H1 (cell line): Measurements from ENCODE around the gene MYH9. TPM values are rescaled to one million over a fixed set of nuclear protein-coding genes. Genes with fewer than 3 reads are reported as not detected.

Experiments
- CTCF ChIA-PET: fragments of 300-600 bp; sonication (Branson Sonifier 250); formaldehyde crosslinking; loops from one replicate; lab custom pipeline; 2021; ENCODE audit not compliant: partially characterized antibody; lab: Charles Lee
- POLR2A ChIA-PET: fragments of 300-600 bp; sonication (Branson Sonifier 250); formaldehyde crosslinking; loops from one replicate; lab custom pipeline; 2021; ENCODE audit warnings: inconsistent platforms; ENCODE audit not compliant: partially characterized antibody; lab: Charles Lee
- DNase-seq, 2 experiments: peaks; one replicate each; pipeline versions ENCODE4 v3.0.0 to v3.0.0-alpha.2; 2010 to 2022; ENCODE audit warnings: low spot score in 2 of 2, low read depth in 1 of 2, mixed read lengths in 1 of 2
- FAIRE-seq: peaks from 2 replicates; lab custom pipeline; 2011; peaks lifted over from hg19 to GRCh38; lab: Jason Lieb, UNC
- H2AFZ ChIP-seq: 2 replicates; pipeline ENCODE4 v1.8.1; 2012; ENCODE audit warnings: low read length, inconsistent platforms
- H2AK5ac ChIP-seq: 2 replicates; pipeline ENCODE4 v1.6.1; 2013; ENCODE audit warnings: low read depth, low read length
- H2BK120ac ChIP-seq: replicated peaks from 2 replicates; pipeline ENCODE3; 2013; ENCODE audit warnings: low read depth, low read length, inconsistent platforms
- H2BK12ac ChIP-seq: 2 replicates; pipeline ENCODE4 v1.6.1; 2013; ENCODE audit warnings: low read depth, low read length
- H2BK15ac ChIP-seq: 2 replicates; pipeline ENCODE4 v1.6.1; 2013; ENCODE audit warnings: low read length
- H2BK20ac ChIP-seq: 2 replicates; pipeline ENCODE4 v1.6.1; 2013; ENCODE audit warnings: low read length
- H2BK5ac ChIP-seq: 2 replicates; pipeline ENCODE4 v1.6.1; 2013; ENCODE audit warnings: low read depth, low read length
- H3K14ac ChIP-seq: 2 replicates; pipeline ENCODE4 v1.6.1; 2013; ENCODE audit warnings: inconsistent platforms; ENCODE audit not compliant: insufficient read length
- H3K18ac ChIP-seq: 2 replicates; pipeline ENCODE4 v1.6.1; 2013; ENCODE audit warnings: low read length; ENCODE audit errors: extremely low read depth
- H3K23ac ChIP-seq: 2 replicates; pipeline ENCODE4 v1.6.1; 2013; ENCODE audit warnings: inconsistent platforms; ENCODE audit not compliant: insufficient read length
- H3K23me2 ChIP-seq: 2 replicates; pipeline ENCODE4 v1.6.1; 2013; ENCODE audit warnings: low read depth, low read length
- H3K27ac ChIP-seq: 2 replicates; pipeline ENCODE4 v1.6.1; 2011; ENCODE audit warnings: low read depth, low read length, inconsistent platforms
- H3K27me3 ChIP-seq, 4 experiments: replicated peaks in 1 of 4; 1 replicate in 1 of 4; 2 replicates in 3 of 4; pipeline versions ENCODE4 v1.6.1 to v1.8.1; 2011 to 2013; ENCODE audit warnings: low read length in 3 of 4, mild to moderate bottlenecking in 3 of 4, inconsistent platforms in 2 of 4, mixed read lengths in 2 of 4, moderate library complexity in 1 of 4; ENCODE audit not compliant: control insufficient read depth in 3 of 4, insufficient read depth in 3 of 4; ENCODE audit errors: extremely low read depth in 1 of 4
- H3K36me3 ChIP-seq, 4 experiments: 2 replicates each; pipeline versions ENCODE4 v1.6.1 to v1.8.1; 2011 to 2013; ENCODE audit warnings: mild to moderate bottlenecking in 4 of 4, low read length in 3 of 4, moderate library complexity in 2 of 4, control low read depth in 1 of 4, inconsistent platforms in 1 of 4; ENCODE audit not compliant: insufficient read depth in 4 of 4, control insufficient read depth in 2 of 4
- H3K4ac ChIP-seq: replicated peaks from 2 replicates; pipeline ENCODE3; 2013; ENCODE audit warnings: low read length, low read depth, mixed read lengths, inconsistent platforms; ENCODE audit not compliant: insufficient read length
- H3K4me1 ChIP-seq, 4 experiments: replicated peaks in 1 of 4; 1 replicate in 1 of 4; 2 replicates in 3 of 4; pipeline versions ENCODE4 v1.6.1 to v1.8.1; 2011 to 2013; ENCODE audit warnings: low read length in 3 of 4, inconsistent platforms in 2 of 4, mixed read lengths in 1 of 4; ENCODE audit not compliant: insufficient read depth in 4 of 4, control insufficient read depth in 3 of 4
- H3K4me2 ChIP-seq, 2 experiments: 2 replicates each; pipeline versions ENCODE4 v1.6.1 to v1.8.1; 2011 to 2013; ENCODE audit warnings: low read depth in 2 of 2, low read length in 2 of 2, control low read depth in 1 of 2, inconsistent platforms in 1 of 2, mild to moderate bottlenecking in 1 of 2; ENCODE audit not compliant: insufficient read depth in 1 of 2
- H3K4me3 ChIP-seq, 4 experiments: fragments of 200-600, 300-600 bp in 1 of 4; sonication (generic), shearing (Covaris generic), sonication (Bioruptor Twin) in 1 of 4; 2 replicates each; pipeline versions ENCODE4 v1.5.1 to v1.8.1; 2011 to 2016; ENCODE audit warnings: low read length in 4 of 4, low read depth in 3 of 4, control low read depth in 2 of 4, inconsistent platforms in 2 of 4, mild to moderate bottlenecking in 2 of 4, mixed read lengths in 1 of 4, moderate library complexity in 1 of 4; ENCODE audit not compliant: insufficient read depth in 2 of 4; ENCODE audit errors: extremely low read depth in 1 of 4
- H3K56ac ChIP-seq: replicated peaks from 2 replicates; pipeline ENCODE3; 2013; ENCODE audit warnings: low read depth, mild to moderate bottlenecking, mixed read lengths, low read length, inconsistent platforms; ENCODE audit not compliant: insufficient read length
- H3K79me1 ChIP-seq: 2 replicates; pipeline ENCODE4 v1.6.1; 2013; ENCODE audit warnings: low read depth, low read length, control low read depth
- H3K79me2 ChIP-seq, 2 experiments: 2 replicates each; pipeline versions ENCODE4 v1.6.1 to v1.8.1; 2012 to 2013; ENCODE audit warnings: low read length in 2 of 2, mild to moderate bottlenecking in 2 of 2, inconsistent platforms in 1 of 2; ENCODE audit not compliant: insufficient read depth in 2 of 2, control insufficient read depth in 1 of 2
- H3K9ac ChIP-seq, 4 experiments: replicated peaks in 1 of 4; 1 replicate in 1 of 4; 2 replicates in 3 of 4; pipeline versions ENCODE4 v1.6.1 to v1.8.1; 2011 to 2013; ENCODE audit warnings: low read depth in 3 of 4, low read length in 3 of 4, control low read depth in 2 of 4, mild to moderate bottlenecking in 2 of 4, moderate library complexity in 2 of 4, inconsistent platforms in 1 of 4; ENCODE audit errors: extremely low read depth in 1 of 4
- H3K9me3 ChIP-seq, 2 experiments: 2 replicates each; pipeline versions ENCODE4 v1.6.1 to v1.8.1; 2012 to 2013; ENCODE audit warnings: mild to moderate bottlenecking in 2 of 2, moderate library complexity in 2 of 2, control low read depth in 1 of 2, inconsistent platforms in 1 of 2, low read depth in 1 of 2, low read length in 1 of 2, mixed read lengths in 1 of 2; ENCODE audit not compliant: insufficient read depth in 2 of 2
- H4K20me1 ChIP-seq, 2 experiments: replicated peaks in 1 of 2; 2 replicates each; pipeline versions ENCODE3 to v1.8.1; 2011 to 2013; ENCODE audit warnings: inconsistent platforms in 2 of 2, low read length in 2 of 2, mild to moderate bottlenecking in 1 of 2; ENCODE audit not compliant: insufficient read depth in 2 of 2, control insufficient read depth in 1 of 2
- H4K5ac ChIP-seq: 2 replicates; pipeline ENCODE4 v1.6.1; 2013; ENCODE audit warnings: low read length, low read depth, mixed read lengths, inconsistent platforms; ENCODE audit not compliant: insufficient read length
- H4K8ac ChIP-seq: 2 replicates; pipeline ENCODE4 v1.8.0; 2013; ENCODE audit warnings: mild to moderate bottlenecking, moderate library complexity, low read length, inconsistent platforms; ENCODE audit not compliant: insufficient read depth; ENCODE audit errors: extremely low read depth
- H4K91ac ChIP-seq: replicated peaks from 2 replicates; pipeline ENCODE3; 2013; ENCODE audit warnings: low read length, mixed read lengths, inconsistent platforms; ENCODE audit not compliant: insufficient read length
- TBP ChIP-seq: IDR thresholded peaks from 2 replicates; pipeline ENCODE4 v1.6.1; 2011; ENCODE audit warnings: low read depth, low read length, improper control_type of control experiment
- WGBS, 2 experiments: shearing (Covaris generic) in 1 of 2; methylation state at CpG; one replicate each; pipeline versions ENCODE4 v1.1.6 to v1.1.7; 2013 to 2015; ENCODE audit warnings: low lambda C conversion rate in 2 of 2, mixed read lengths in 2 of 2, inconsistent platforms in 1 of 2, low coverage in 1 of 2, missing lambda C conversion rate in 1 of 2; ENCODE audit not compliant: insufficient replicate concordance in 2 of 2, insufficient coverage in 1 of 2, insufficient read length in 1 of 2; ENCODE audit errors: extremely low coverage in 1 of 2, missing lambda C conversion rate in 1 of 2; 5-methylcytosine and 5-hydroxymethylcytosine counted together
- polyA plus RNA-seq, 7 experiments: library from polyadenylated mRNA; depleted of rRNA in 3 of 7; stranded (reverse) in 5 of 7; unstranded in 2 of 7; fragments of >200 nt in 5 of 7; fragments of 200-250 nt in 2 of 7; gene quantifications; 1 replicate in 5 of 7; 2 replicates in 1 of 7; 4 replicates in 1 of 7; pipeline versions ENCODE4 v1.2.1 to v1.2.3, GENCODE V29; 2011 to 2013; ENCODE audit warnings: missing spikeins in 2 of 7, mixed read lengths in 2 of 7
- total RNA-seq: library from RNA; stranded (reverse); fragmentation: NEBNext Ultra II Directional; extraction: Animal tissue kit (Norgen Biotek cat#: 25700); gene quantifications from 2 replicates; pipeline ENCODE4 v1.2.1, GENCODE V29; 2021

The MYH9 gene
- total and polyA plus RNA-seq, 2 of the 8 experiments (the other 6 are each of a cell fraction or from before 2014, with no cell fraction given), result 24.9 to 322 TPM

GRCh38 chr22:36323182-36323854 lies 64.4 kb downstream of the MYH9 start:
- ChIA-PET CTCF (interaction anchor here (0.6 to 6.7 kb wide), 7 partner anchors 23 to 163 kb away, joined by 3 to 35 read pairs (median 6); no protein-coding TSS in a partner anchor), POLR2A (interaction anchor here (0.9 to 1.7 kb wide), 5 partner anchors 9 to 62 kb away, joined by 3 to 4 read pairs (median 4); no protein-coding TSS in a partner anchor)
- Histone ChIP-seq H3K23me2 (no peaks in the 10 kb centered on the region), H2BK20ac (no peak overlapping the region), H3K9ac (no peak overlapping the region), H2BK120ac (no peak overlapping the region), H2BK15ac (no peak overlapping the region), H2AK5ac (no peak overlapping the region), H3K4me2 (no peak overlapping the region), H4K5ac (no peak overlapping the region), H4K91ac (no peak overlapping the region), H3K23ac (no peak overlapping the region), H2BK5ac (no peak overlapping the region), H3K79me1 (peaks cover 4% of the 10 kb centered on the region), H2BK12ac (no peak overlapping the region), H3K9me3 (no peaks in the 10 kb centered on the region), H3K36me3 (peaks cover 30 to 72% (median 65%) of the 10 kb centered on the region in 4 experiments), H2AFZ (no peak overlapping the region), H3K56ac (no peak overlapping the region), H3K27me3 (no peaks in the 10 kb centered on the region), H3K18ac (no peak overlapping the region), H4K20me1 (peaks cover 5 to 14% of the 10 kb centered on the region in 2 experiments), H3K4me1 (peaks cover 0 to 2% (median 0%) of the 10 kb centered on the region in 4 experiments; a peak in 2 of 7 replicates), H4K8ac (0 out of 2 replicates have a peak overlapping the region, but pooled peaks have one; percentile 29), H3K79me2 (peaks cover 0 to 21% of the 10 kb centered on the region in 2 experiments; a peak in 2 of 4 replicates), H3K14ac (no peak overlapping the region), H3K4ac (no peak overlapping the region), H3K27ac (peak overlapping the region; percentile 5; the same call in 1 of the 2 replicates), H3K4me3 (no peak overlapping the region)
- no peak for FAIRE-seq
- WGBS, 2 experiments, result 88% methylated on average over 13 of the region's 14 CpGs; no CpG with 5 or more reads in 1 of the 2 experiments
- no peak for DNase-seq
- no peak for TF ChIP-seq TBP
